KMS-11 (cell line): Measurements from ENCODE around the gene FCRLB.
"Not testable (repeated sequence)": the region's sequence is repeated elsewhere in the genome, so short reads cannot be mapped to it uniquely, and the experiment has no call there.

ENCODE experiments used
- H2AFZ ChIP-seq: fragments of 200-600 bp; sonication (generic); 2 replicates; pipeline ENCODE4 v1.6.1; 2016; ENCODE audit warnings: antibody characterized with exemption, mixed run types, low read depth
- H3K27ac ChIP-seq: fragments of 200-600 bp; sonication (generic); 2 replicates; pipeline ENCODE4 v1.6.1; 2016; ENCODE audit warnings: mild to moderate bottlenecking, mixed run types
- H3K27me3 ChIP-seq: fragments of 200-600 bp; sonication (generic); 2 replicates; pipeline ENCODE4 v1.6.1; 2017; ENCODE audit warnings: mild to moderate bottlenecking, low read depth, mixed run types, moderate library complexity; ENCODE audit not compliant: insufficient read depth
- H3K36me3 ChIP-seq: fragments of 200-600 bp; sonication (generic); 2 replicates; pipeline ENCODE4 v1.6.1; 2017; ENCODE audit warnings: mild to moderate bottlenecking, mixed run types; ENCODE audit not compliant: insufficient read depth
- H3K4me1 ChIP-seq: fragments of 200-600 bp; sonication (generic); 2 replicates; pipeline ENCODE4 v1.6.1; 2016; ENCODE audit warnings: mild to moderate bottlenecking, low read depth, mixed run types; ENCODE audit not compliant: poor library complexity, severe bottlenecking
- H3K4me2 ChIP-seq: fragments of 200-600 bp; sonication (generic); 2 replicates; pipeline ENCODE4 v1.7.0; 2016; ENCODE audit warnings: mild to moderate bottlenecking, mixed run types
- H3K4me3 ChIP-seq: fragments of 200-600 bp; sonication (generic); IDR thresholded peaks from 2 replicates; pipeline ENCODE4 v1.6.1; 2017; ENCODE audit warnings: low read depth, low read length, mixed read lengths; ENCODE audit not compliant: insufficient read depth
- H3K79me2 ChIP-seq: fragments of 200-600 bp; sonication (generic); 2 replicates; pipeline ENCODE4 v1.6.1; 2016; ENCODE audit warnings: low read depth, mixed run types; ENCODE audit not compliant: insufficient read depth
- H3K9ac ChIP-seq: fragments of 200-600 bp; sonication (generic); 2 replicates; pipeline ENCODE4 v1.6.1; 2016; ENCODE audit warnings: mild to moderate bottlenecking, mixed run types
- H4K20me1 ChIP-seq: fragments of 200-600 bp; sonication (generic); 2 replicates; pipeline ENCODE4 v1.6.1; 2016; ENCODE audit warnings: mild to moderate bottlenecking, mixed run types; ENCODE audit not compliant: insufficient read depth
- TF ChIP-seq, protein P1 (sequence below): fragments of 200-600 bp; sonication (generic); conservative IDR thresholded peaks from 2 replicates; pipeline ENCODE4 v1.6.1; 2017; ENCODE audit warnings: low read depth, mild to moderate bottlenecking, antibody characterized with exemption, low read length, moderate library complexity, mixed read lengths

FCRLB gene, protein sequence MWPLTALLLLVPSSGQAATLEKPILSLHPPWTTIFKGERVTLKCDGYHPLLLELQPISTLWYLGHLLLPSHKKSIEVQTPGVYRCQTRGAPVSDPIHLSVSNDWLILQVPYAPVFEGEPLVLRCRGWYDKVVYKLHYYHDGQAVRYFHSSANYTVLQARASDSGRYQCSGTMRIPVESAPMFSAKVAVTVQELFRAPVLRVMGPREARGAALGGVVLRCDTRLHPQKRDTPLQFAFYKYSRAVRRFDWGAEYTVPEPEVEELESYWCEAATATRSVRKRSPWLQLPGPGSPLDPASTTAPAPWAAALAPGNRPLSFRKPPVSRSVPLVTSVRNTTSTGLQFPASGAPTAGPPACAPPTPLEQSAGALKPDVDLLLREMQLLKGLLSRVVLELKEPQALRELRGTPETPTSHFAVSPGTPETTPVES

GRCh38 chr1:161720956-161721737, at the start of gene FCRLB:
Gene FCRLB, plus strand, starts transcription at chr1:161721544. Its CDS starts 1,129 bp downstream, at chr1:161722673.
- no peak within 1 kb of the TSS for H3K4me2 ChIP-seq
- TF ChIP-seq, protein P1, sequence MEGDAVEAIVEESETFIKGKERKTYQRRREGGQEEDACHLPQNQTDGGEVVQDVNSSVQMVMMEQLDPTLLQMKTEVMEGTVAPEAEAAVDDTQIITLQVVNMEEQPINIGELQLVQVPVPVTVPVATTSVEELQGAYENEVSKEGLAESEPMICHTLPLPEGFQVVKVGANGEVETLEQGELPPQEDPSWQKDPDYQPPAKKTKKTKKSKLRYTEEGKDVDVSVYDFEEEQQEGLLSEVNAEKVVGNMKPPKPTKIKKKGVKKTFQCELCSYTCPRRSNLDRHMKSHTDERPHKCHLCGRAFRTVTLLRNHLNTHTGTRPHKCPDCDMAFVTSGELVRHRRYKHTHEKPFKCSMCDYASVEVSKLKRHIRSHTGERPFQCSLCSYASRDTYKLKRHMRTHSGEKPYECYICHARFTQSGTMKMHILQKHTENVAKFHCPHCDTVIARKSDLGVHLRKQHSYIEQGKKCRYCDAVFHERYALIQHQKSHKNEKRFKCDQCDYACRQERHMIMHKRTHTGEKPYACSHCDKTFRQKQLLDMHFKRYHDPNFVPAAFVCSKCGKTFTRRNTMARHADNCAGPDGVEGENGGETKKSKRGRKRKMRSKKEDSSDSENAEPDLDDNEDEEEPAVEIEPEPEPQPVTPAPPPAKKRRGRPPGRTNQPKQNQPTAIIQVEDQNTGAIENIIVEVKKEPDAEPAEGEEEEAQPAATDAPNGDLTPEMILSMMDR: no peak
- H4K20me1 ChIP-seq: no peaks in the 10 kb centered on the region
- H3K9ac ChIP-seq: no peak within 1 kb of the TSS
- no peak within 1 kb of the TSS for H2AFZ ChIP-seq
- H3K27ac ChIP-seq: no peak within 1 kb of the TSS
- H3K27me3 ChIP-seq: no peaks in the 10 kb centered on the region
- no peaks in the 10 kb centered on the region for H3K36me3 ChIP-seq
- H3K4me3 ChIP-seq: no peak within 1 kb of the TSS
- no peaks in the 10 kb centered on the region for H3K79me2 ChIP-seq
- H3K4me1 ChIP-seq: peaks cover 11% of the 10 kb centered on the region

- H3K27me3 ChIP-seq, H3K4me2 ChIP-seq, H3K27ac ChIP-seq, H2AFZ ChIP-seq, H3K9ac ChIP-seq, H3K4me3 ChIP-seq, H3K79me2 ChIP-seq, H4K20me1 ChIP-seq, H3K4me1 ChIP-seq, H3K36me3 ChIP-seq: not testable (repeated sequence)
Measured at GRCh38 chr1:161673437-161673836, 47.9 kb upstream of the FCRLB start.

DNA sequence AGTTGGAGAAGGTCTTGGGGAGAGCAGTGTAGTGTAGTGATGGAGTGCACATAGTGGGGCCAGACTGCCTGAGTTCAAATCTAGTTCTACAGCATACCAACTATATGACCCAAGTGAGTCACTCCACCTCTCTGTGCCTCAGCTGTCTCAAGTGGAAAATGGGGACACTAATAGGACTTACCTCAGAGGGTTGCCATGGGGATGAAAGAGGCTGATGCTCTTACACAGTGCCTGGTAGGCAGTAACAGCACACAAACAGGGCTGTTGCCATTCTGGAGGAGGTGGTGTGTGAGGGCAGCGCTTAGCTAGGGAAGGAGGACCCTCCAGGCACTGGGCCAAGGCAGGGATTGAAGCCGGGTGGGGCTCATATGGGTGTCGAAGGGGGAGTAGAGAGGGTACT, 46.9 kb upstream of the FCRLB start:
- not testable (repeated sequence) for H3K36me3 ChIP-seq, H3K4me2 ChIP-seq, H3K27ac ChIP-seq, H3K27me3 ChIP-seq, H3K4me1 ChIP-seq, H3K4me3 ChIP-seq, H3K9ac ChIP-seq, H3K79me2 ChIP-seq, H4K20me1 ChIP-seq, H2AFZ ChIP-seq

- not testable (repeated sequence) for H3K79me2 ChIP-seq, H3K27ac ChIP-seq, H3K4me1 ChIP-seq, H3K9ac ChIP-seq, H3K4me2 ChIP-seq, H3K4me3 ChIP-seq, H3K27me3 ChIP-seq, H2AFZ ChIP-seq, H4K20me1 ChIP-seq, H3K36me3 ChIP-seq
Measured at GRCh38 chr1:161674908-161675307, 46.4 kb upstream of the FCRLB start.

- H3K4me3 ChIP-seq: no peak overlapping the region
- H3K27me3 ChIP-seq: no peaks in the 10 kb centered on the region
- TF ChIP-seq, protein P1: no peak
- no peaks in the 10 kb centered on the region for H3K79me2 ChIP-seq
- no peaks in the 10 kb centered on the region for H3K36me3 ChIP-seq
- H4K20me1 ChIP-seq: no peaks in the 10 kb centered on the region
- no peak overlapping the region for H2AFZ ChIP-seq
- no peak overlapping the region for H3K27ac ChIP-seq
- no peak overlapping the region for H3K9ac ChIP-seq
- H3K4me2 ChIP-seq: no peak overlapping the region
- H3K4me1 ChIP-seq: no peaks in the 10 kb centered on the region
Measured at GRCh38 chr1:161676441-161676840, 44.9 kb upstream of the FCRLB start.
